Stimulated activated effector memory CD8-positive, alpha-beta T cell treated with anti-CD3 and anti-CD28 coated beads, Interleukin-12 subunit alpha, Interleukin-12 subunit beta, amount 100 ng/mL, for 72 hours (primary cell): ENCODE results near the gene CPT2.
"Not testable (repeated sequence)": the region's sequence is repeated elsewhere in the genome, so short reads cannot be mapped to it uniquely, and the experiment has no call there.

Source experiments
- ATAC-seq: fragments of 150-1000 bp; cut with Tn5 transposase; 2 replicates; pipeline ENCODE4 v1.10.0; 2021
- DNase-seq, 2 donors: peaks; one replicate each; pipeline ENCODE4 v3.0.0; 2021 to 2022; ENCODE audit warnings: low spot score in 2 of 2
- H3K27ac Mint-ChIP-seq: one replicate; pipeline ENCODE4 v1.8.0; 2022; ENCODE audit warnings: mild to moderate bottlenecking, mixed read lengths
- H3K36me3 Mint-ChIP-seq: one replicate; pipeline ENCODE4 v1.8.0; 2022; ENCODE audit warnings: mild to moderate bottlenecking, mixed read lengths
- H3K4me1 Mint-ChIP-seq: one replicate; pipeline ENCODE4 v1.8.0; 2022; ENCODE audit warnings: mixed read lengths
- H3K4me3 Mint-ChIP-seq: one replicate; pipeline ENCODE4 v1.8.0; 2022; ENCODE audit warnings: mild to moderate bottlenecking, mixed read lengths
- H3K9me3 Mint-ChIP-seq: one replicate; pipeline ENCODE4 v1.8.0; 2022; ENCODE audit warnings: mixed read lengths

Gene CPT2

GRCh38 chr1:53172426-53173128 lies 24.0 kb upstream of the CPT2 start:
- H3K36me3 Mint-ChIP-seq = no peaks in the 10 kb centered on the region
- peaks cover 14% of the 10 kb centered on the region for H3K4me1 Mint-ChIP-seq
- no peak overlapping the region for H3K4me3 Mint-ChIP-seq
- H3K9me3 Mint-ChIP-seq = no peaks in the 10 kb centered on the region
- no peak for DNase-seq
- peak; percentile 62 for ATAC-seq
- H3K27ac Mint-ChIP-seq = peak overlapping the region; percentile 90

GRCh38 chr1:53174971-53175913 lies 21.4 kb upstream of the CPT2 start:
- Mint-ChIP-seq H3K4me1 (peaks cover 14% of the 10 kb centered on the region), H3K36me3 (no peaks in the 10 kb centered on the region), H3K4me3 (no peak overlapping the region), H3K9me3 (no peaks in the 10 kb centered on the region), H3K27ac (no peak overlapping the region)
- DNase-seq (no peak), ATAC-seq (no peak)

GRCh38 chr1:53176452-53177208 lies 20.0 kb upstream of the CPT2 start:
- ATAC-seq = no peak
- DNase-seq = no peak
- Mint-ChIP-seq H3K36me3 (no peaks in the 10 kb centered on the region), H3K4me3 (no peak overlapping the region), H3K27ac (no peak overlapping the region), H3K9me3 (no peaks in the 10 kb centered on the region), H3K4me1 (peaks cover 14% of the 10 kb centered on the region)

GRCh38 chr1:53180226-53180625 lies 16.4 kb upstream of the CPT2 start:
- Mint-ChIP-seq H3K36me3 (no peaks in the 10 kb centered on the region), H3K4me3 (no peak overlapping the region), H3K4me1 (no peaks in the 10 kb centered on the region), H3K9me3 (no peaks in the 10 kb centered on the region), H3K27ac (no peak overlapping the region)
- no peak for ATAC-seq
- no peak for DNase-seq

GRCh38 chr1:53180951-53181350 lies 15.7 kb upstream of the CPT2 start:
- no peak for DNase-seq
- Mint-ChIP-seq H3K27ac (no peak overlapping the region), H3K4me3 (no peak overlapping the region), H3K36me3 (no peaks in the 10 kb centered on the region), H3K9me3 (no peaks in the 10 kb centered on the region), H3K4me1 (no peaks in the 10 kb centered on the region)
- no peak for ATAC-seq

GRCh38 chr1:53182111-53182593 lies 14.5 kb upstream of the CPT2 start:
- ATAC-seq (peak; percentile 82), DNase-seq (peak; percentile 70 to 89)
- no peaks in the 10 kb centered on the region for H3K4me1 Mint-ChIP-seq
- no peak overlapping the region for H3K4me3 Mint-ChIP-seq
- H3K9me3 Mint-ChIP-seq = no peaks in the 10 kb centered on the region
- H3K27ac Mint-ChIP-seq = no peak overlapping the region
- no peaks in the 10 kb centered on the region for H3K36me3 Mint-ChIP-seq

GRCh38 chr1:53182716-53183094 lies 13.9 kb upstream of the CPT2 start:
- H3K27ac Mint-ChIP-seq = no peak overlapping the region
- H3K4me1 Mint-ChIP-seq = no peaks in the 10 kb centered on the region
- H3K36me3 Mint-ChIP-seq = no peaks in the 10 kb centered on the region
- H3K9me3 Mint-ChIP-seq = no peaks in the 10 kb centered on the region
- H3K4me3 Mint-ChIP-seq = no peak overlapping the region
- ATAC-seq (no peak), DNase-seq (no peak)

GRCh38 chr1:53183095-53183990 lies 13.3 kb upstream of the CPT2 start:
- no peak for ATAC-seq
- DNase-seq = no peak
- Mint-ChIP-seq H3K36me3 (no peaks in the 10 kb centered on the region), H3K27ac (no peak overlapping the region), H3K9me3 (no peaks in the 10 kb centered on the region), H3K4me1 (no peaks in the 10 kb centered on the region), H3K4me3 (no peak overlapping the region)

- not testable (repeated sequence) for H3K4me1 Mint-ChIP-seq, H3K4me3 Mint-ChIP-seq, ATAC-seq, H3K9me3 Mint-ChIP-seq, H3K27ac Mint-ChIP-seq, DNase-seq, H3K36me3 Mint-ChIP-seq
Observed at GRCh38 chr1:53185955-53186297, 10.7 kb upstream of the CPT2 start.

- no peaks in the 10 kb centered on the region for H3K9me3 Mint-ChIP-seq
- ATAC-seq (no peak), DNase-seq (no peak)
- no peak overlapping the region for H3K4me3 Mint-ChIP-seq
- H3K4me1 Mint-ChIP-seq = no peaks in the 10 kb centered on the region
- H3K36me3 Mint-ChIP-seq = no peaks in the 10 kb centered on the region
- no peak overlapping the region for H3K27ac Mint-ChIP-seq
Observed at GRCh38 chr1:53186533-53186932, 10.1 kb upstream of the CPT2 start.

GRCh38 chr1:53187401-53187800 lies 9.2 kb upstream of the CPT2 start:
- Mint-ChIP-seq H3K4me1 (no peaks in the 10 kb centered on the region), H3K9me3 (no peaks in the 10 kb centered on the region), H3K4me3 (no peak overlapping the region), H3K27ac (no peak overlapping the region), H3K36me3 (no peaks in the 10 kb centered on the region)
- DNase-seq (no peak), ATAC-seq (no peak)

GRCh38 chr1:53188099-53188498 lies 8.5 kb upstream of the CPT2 start:
- Mint-ChIP-seq H3K9me3 (no peaks in the 10 kb centered on the region), H3K4me3 (no peak overlapping the region), H3K27ac (no peak overlapping the region), H3K36me3 (no peaks in the 10 kb centered on the region), H3K4me1 (no peaks in the 10 kb centered on the region)
- ATAC-seq (no peak), DNase-seq (no peak)

- no peak overlapping the region for H3K4me3 Mint-ChIP-seq
- no peaks in the 10 kb centered on the region for H3K9me3 Mint-ChIP-seq
- H3K36me3 Mint-ChIP-seq = no peaks in the 10 kb centered on the region
- DNase-seq = no peak
- ATAC-seq = no peak
- H3K4me1 Mint-ChIP-seq = no peaks in the 10 kb centered on the region
- H3K27ac Mint-ChIP-seq = no peak overlapping the region
Observed at GRCh38 chr1:53189061-53189460, 7.6 kb upstream of the CPT2 start.

GRCh38 chr1:53190210-53190611 lies 6.4 kb upstream of the CPT2 start:
- no peaks in the 10 kb centered on the region for H3K9me3 Mint-ChIP-seq
- no peaks in the 10 kb centered on the region for H3K4me1 Mint-ChIP-seq
- DNase-seq (no peak), ATAC-seq (no peak)
- H3K27ac Mint-ChIP-seq = no peak overlapping the region
- no peaks in the 10 kb centered on the region for H3K36me3 Mint-ChIP-seq
- no peak overlapping the region for H3K4me3 Mint-ChIP-seq
